GM19452 (cell line): ENCODE results near the gene LCN6.
"Not testable (repeated sequence)": the region's sequence is repeated elsewhere in the genome, so short reads cannot be mapped to it uniquely, and the experiment has no call there.

Experiments used
- ATAC-seq: cut with Tn5 transposase; IDR thresholded peaks from one replicate; pipeline ENCODE4 v1.9.1; 2021; ENCODE audit not compliant: unreplicated experiment

The LCN6 gene

DNA sequence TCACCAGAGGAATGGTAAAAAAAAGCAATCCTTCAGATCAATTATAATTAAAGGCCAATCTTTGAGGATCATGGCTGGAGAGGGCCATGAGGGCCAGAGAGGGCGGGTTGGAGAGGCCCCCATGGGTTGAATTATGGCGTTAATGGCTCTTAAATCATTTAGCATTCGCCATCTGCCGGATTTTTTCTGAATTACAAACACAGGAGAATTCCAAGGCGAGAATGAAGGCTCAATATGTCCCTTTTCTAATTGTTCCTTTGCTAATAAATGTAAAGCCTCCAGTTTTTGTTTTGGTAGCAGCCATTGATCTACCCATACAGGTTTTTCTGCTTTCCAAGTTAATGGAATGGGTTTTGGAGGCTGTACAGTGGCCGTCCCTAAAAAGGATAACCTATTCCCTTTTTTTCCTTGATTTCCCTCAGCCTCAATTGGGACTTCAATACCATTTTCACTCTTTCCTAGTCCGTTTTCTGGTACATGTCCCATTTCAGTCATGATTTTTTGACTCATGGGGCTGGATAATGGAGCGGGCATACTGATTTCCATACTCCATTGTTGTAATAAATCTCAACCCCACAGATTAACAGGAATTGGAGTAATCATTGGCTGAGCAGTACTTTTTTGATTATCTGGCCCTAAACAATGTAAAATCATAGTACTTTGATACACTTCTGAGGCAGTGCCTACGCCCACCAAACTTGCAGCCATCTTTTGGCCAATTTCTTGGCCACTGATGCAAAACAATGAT lies 36.1 kb upstream of the LCN6 start:
- no peak for ATAC-seq

DNA sequence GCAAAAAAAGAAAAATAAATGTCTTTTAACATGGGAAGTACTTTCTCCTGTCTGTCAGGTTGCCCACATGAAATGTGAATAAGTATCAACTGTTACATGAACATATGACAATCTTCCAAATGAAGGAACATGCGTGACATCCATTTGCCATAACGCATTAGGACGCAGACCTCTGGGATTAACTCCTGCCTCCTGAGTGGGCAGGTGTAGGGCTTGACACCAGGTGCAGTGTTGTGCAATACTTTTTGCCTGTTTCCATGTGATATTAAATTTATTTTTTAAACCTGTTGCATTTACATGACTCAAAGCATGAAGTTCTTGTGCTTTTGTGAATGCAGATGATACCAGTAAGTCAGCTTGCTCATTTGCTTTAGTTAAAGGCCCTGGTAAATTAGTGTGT lies 34.1 kb upstream of the LCN6 start:
- no peak for ATAC-seq

DNA sequence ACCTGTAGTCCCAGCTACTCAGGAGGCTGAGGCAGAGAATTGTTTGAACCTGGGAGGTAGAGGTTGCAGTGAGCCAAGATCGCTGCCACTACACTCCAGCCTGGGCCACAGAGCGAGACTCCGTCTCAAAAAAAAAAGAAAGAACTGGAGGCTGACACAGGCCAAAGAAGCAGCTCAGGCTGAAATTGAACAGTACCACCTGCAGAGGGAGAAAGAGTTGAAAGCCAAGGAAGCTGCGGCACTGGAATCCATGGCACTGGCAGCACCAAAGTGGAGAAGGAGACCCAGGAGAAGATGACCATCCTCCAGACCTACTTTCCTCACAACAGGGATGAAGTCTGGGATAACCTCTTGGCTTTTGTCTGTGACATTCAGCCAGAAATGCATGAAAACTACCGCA lies 31.5 kb upstream of the LCN6 start:
- ATAC-seq: no peak

DNA sequence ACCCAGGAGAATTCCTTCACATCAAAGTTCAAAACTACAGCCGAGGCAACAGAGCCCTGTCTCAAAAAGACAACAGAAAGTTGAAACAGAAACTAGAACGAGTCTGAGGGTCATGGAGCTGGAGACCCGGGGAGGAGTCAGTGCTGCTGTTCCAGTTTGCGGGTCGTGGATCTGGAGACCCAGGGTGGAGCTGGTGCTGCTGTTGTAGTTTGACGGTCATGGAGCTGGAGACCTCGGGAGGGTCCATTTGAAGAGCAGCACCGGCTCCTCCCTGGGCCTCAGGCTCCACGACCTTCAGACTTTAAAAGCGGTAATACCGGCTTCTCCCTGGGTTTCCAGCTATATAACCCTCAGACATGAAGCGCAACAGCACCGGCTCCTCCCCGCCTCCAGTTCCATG lies 29.0 kb upstream of the LCN6 start:
- no peak for ATAC-seq

DNA sequence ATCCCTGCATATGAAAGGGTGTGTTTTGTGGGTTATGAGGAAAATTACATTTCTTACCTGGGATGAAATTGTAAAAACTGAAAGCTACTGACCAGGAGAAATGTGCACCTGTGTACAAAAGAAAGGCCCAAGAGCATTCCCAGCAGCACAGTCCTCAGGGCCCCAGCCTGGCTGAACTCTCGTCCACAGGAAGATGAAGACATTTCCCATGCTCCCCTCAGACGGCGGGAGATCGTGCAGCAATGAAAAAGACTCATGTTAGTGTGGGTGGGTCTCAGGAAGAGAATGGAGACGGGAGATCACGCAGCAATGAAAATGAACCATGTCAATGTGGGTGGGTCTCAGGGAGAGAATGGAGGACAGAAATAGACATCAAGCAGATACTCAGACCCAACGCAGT lies 28.6 kb upstream of the LCN6 start:
- ATAC-seq: no peak

DNA sequence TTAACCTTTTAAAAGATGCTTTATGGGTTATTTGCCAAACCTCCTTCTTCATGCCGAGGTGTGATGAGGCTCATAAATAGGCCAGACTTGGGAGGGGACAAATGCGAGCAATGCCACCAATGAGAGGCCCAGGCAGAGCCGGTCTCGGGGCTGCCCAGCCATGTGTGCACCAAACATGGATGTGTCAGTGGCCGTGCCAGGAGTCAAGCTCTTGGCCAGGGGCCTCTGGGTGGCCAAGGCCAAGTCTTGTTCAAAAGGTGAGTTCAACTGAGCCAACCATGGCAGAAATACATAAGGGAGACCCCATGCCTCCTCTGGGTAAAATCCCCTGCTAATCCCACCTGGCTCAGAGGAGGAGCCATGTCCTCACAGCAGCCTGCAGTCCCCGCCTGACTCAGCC lies 26.9 kb upstream of the LCN6 start:
- no peak for ATAC-seq

DNA sequence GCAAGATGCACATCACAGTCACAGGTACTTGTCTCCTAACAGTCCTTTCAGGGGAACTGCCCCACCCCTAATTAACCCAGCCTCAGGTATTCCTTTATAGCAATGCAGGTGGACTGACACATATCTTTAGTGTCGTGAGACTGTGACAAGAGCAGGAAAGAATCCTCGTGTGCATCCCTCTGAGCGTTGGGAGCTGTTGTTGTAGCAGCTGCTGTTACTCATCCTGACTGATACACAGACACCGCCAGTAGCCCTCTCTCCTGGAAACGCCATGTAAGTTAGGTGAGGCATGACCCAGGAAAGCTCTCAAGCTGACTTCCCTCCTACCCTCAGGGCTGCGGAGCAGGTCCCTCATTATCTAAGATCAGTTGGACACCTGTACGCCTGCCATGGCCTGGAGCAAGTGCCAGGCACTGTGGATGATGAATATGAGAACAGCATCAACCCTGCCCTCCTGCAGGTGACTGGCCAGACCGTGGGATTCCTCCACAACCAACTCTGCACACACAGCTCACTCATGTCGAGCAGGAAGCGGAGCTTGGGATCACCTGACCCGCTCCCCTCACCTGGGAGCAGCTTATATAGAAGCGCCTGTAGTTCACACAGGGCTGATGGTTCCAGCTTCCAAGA lies 26.2 kb upstream of the LCN6 start:
- ATAC-seq: no peak

DNA sequence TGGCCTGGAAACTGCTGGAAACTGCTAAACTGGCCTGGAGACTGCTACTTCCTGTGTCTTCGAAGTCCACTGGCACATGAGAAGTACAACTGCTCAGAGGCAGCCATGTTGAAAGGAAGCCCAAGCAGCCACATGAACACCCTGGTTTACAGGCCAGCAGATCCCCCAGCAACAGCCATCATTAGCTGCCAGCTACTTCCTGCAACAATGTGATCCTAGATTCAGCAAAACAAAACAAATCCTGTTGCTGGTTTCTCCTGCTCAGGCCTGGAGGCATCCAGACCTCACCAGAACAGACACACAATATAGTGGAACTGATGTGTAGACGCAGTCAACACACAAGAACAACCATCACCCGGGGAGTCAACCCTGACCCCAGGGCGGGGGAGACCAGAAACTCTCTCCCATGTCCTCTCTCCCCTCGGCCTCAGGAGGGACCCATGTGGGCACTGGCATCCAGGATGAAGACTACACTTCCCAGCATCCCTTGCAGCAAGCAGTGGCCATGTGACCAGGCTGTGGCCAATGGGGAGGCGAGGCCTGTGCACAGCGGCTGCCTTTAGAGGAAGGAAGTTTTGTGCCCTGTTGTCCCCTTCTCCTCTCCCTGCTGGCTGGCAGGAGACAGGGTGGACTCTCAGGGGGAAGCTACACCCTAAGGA lies 25.2 kb upstream of the LCN6 start:
- ATAC-seq: no peak

DNA sequence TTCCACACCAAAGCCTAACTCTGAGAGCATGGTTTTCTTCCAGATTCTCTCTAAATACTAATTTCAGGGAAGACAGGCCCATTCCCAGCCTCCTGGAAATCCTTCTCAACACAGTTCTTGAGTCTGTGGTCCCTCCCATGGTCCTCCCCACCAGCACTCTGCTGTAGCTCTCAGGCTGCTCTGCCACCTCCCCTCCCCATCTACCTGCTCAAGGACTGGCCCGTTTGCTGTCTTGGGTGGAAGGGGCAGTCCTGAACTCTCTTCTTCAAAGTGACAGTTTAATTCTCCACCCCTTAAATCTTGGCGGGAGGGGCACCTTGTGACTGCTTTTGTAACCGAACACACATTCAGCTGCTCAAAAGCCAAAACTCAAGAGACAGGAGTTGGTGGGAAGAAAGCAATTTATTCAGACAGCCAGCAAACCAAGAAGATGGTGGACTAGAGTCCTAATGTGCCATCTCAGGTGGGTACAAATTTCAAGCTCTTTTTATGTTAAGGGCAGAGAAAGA lies 23.6 kb upstream of the LCN6 start:
- ATAC-seq: no peak

DNA sequence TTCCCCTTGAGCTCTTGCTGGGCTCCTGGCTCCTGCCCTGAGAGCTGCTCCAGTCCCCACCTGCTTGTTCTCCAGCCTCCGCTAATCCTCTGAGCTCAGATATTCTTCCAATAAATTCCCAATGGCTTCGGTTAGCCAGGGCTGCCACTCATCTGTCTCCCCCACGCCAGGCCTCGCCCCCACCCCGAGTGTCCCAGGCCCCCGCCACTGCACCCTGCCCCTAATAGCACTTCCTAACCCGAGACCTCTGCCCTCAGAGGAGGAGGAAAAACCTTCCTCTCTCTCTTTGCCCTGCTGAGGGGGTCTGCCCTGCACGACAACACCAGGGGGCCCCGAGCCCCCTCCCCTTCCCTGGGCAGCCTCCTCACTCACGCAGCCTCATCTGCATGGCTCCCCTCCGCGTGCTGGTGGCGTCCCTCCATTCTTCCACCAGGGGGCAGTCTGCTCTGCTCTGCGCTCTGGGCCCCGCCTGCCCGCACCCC lies 21.4 kb upstream of the LCN6 start:
- no peak for ATAC-seq

DNA sequence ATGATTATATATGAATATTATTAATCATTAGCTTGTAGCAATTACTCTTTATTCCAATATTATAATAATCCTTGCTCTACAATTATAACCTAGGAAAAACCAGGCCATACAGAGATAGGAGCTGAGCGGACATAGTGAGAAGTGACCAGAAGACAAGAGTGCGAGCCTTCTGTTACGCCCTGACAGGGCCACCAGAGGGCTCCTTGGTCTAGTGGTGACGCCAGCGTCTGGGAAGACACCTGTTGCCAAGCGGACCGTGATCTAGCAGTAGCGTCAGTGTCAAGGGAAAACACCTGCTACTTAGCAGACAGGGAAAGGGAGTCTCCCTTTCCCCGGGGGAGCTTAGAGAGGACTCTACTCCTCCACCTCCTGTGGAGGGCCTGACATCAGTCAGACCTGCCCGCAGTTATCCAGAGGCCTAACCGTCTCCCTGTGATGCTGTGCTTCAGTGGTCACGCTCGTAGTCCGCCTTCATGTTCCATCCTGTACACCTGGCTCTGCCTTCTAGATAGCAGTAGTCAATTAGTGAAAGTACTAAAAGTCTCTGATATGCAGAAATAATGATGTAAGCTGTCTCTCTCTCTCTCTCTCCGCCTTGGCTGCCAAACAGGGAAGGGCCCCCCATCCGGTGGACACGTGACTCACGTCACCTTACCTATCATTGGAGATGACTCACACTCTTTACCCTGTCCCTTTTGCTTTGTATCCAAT lies 18.2 kb upstream of the LCN6 start:
- not testable (repeated sequence) for ATAC-seq

DNA sequence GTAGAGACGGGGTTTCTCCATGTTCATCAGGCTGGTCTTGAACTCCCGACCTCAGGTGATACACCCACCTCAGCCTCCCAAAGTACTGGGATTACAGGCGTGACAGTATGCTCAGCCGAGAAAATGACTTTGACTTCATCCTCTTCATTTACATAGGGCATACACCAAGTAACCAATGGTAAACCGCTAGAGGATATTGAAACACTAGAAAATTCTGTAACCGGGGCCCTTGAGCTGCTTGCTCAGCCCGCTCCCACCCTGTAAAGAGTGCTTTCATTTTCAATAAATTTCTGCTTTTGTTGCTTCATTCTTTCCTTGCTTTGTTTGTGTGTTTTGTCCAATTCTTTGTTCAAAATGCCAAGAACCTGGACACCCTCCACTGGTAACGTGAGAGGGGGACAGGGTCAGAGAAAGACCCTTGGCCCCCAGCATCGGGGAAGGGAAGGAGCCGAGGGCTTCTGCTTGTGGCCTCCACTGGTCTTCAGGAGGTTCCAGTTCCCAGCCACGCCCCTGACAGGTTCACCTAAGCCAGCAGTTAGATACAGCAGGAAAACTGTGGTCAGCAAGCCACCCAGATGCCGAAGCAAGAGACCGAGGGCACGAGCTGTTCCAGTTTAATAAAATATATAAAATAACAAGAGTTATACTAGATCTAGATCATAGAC lies 17.6 kb upstream of the LCN6 start:
- peak; percentile 57 for ATAC-seq

DNA sequence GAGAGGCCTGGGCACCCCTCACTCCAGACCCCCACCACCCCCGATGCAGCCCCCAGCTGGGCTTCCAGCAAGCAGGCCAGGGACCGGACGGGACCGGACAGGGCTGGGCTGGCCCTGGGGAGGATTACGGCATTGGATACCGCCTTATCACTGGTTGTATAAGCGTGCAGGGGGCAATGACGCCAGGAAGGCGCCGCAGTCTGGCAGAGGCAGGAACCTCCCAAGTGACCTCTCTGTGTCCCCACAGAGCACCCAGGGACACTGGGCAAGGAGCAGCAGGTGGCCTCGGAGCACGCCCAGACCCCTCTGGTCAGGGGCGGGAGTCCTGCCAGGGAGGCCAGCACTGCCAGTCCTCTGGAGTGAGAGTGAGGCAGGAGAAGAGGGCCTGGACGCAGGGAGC lies 16.7 kb upstream of the LCN6 start:
- no peak for ATAC-seq

DNA sequence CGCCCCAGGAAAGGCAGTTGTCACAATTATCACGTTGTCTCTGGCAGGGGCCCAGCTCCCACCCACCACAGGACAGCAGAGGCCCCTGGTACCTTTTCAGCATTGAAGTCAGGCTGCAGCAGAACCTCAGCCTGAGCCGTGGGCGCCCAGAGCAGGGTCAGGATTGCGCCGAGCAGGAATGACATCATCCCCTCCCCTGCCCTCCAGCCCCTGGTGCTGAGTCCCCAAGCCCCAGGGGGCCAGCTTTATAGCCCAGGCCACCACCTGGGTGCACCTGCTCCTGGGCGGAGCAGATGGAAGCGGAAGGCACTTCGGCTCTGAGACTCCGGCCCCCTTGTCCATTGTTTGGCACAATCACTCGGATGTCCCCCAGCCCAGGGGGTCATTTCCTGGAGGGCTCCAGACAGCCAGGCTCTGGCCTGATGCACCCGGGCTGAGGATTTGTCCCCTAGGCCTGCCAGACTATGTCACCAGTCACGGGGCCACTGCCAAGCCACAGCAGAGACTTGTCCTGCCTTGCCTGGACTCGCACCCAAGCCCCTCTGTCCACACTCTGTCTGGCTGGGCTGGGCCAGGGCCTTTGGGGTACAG lies 16.1 kb upstream of the LCN6 start, which contains the start of gene LCN15:
Gene LCN15, minus strand, starts transcription at position 218 of the 591 bp plus-strand sequence. Its CDS starts 30 bp downstream, at position 188.
- ATAC-seq: no peak

DNA sequence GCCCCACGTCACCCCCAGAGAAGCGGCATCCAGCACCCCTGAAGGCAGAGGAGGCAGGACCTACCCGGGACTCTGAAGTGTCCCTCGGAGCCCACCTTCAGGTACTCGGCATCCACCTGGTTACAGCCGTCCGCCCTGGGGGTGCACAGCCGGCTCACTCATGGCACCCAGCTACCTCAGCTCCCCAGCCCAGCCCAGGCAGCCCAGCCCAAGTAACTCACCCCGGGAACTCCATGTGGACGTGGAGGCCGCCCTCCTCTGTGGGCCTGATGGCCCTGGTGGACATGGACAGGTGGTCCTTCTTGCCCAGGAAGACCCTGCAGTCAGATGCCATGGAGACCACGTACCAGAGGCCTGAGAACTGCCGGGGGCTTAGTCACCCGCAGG lies 15.3 kb upstream of the LCN6 start:
- no peak for ATAC-seq

DNA sequence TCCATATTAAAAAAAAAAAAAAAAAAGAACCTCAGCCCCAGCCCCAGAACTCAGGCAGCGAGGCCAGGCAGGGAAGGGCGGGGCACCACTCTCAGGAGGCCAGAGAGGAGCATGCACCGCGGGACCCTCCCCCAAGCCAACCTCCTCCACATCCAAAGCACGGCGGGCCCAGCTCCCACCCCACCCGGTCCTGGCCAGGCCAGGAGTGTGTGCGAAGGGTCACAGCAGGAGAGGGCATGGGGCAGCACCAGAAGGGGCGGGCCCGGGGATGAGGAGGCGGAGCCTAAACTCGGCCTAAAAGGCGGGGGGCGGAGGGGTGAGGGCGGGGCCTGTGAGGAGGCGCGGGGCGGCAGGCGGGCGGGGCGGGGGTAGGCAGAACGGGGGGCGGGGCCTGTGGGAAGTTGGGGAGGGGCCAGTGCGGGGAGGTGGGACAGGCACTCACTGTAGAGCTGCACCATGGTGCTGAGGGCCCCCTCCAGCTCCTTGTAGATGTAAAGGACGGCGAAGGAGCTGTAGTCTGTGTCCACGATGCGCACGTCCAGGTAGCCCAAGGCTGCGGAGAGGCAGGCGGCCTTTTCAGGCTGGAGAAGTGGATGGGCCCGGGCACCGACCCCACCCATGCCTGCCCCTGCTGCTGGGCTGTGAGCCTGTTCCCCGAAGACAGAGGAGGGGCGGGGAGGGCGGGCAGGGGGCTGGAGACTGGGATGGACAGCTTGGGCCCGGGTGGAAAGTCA lies 14.8 kb upstream of the LCN6 start:
- ATAC-seq: no peak

DNA sequence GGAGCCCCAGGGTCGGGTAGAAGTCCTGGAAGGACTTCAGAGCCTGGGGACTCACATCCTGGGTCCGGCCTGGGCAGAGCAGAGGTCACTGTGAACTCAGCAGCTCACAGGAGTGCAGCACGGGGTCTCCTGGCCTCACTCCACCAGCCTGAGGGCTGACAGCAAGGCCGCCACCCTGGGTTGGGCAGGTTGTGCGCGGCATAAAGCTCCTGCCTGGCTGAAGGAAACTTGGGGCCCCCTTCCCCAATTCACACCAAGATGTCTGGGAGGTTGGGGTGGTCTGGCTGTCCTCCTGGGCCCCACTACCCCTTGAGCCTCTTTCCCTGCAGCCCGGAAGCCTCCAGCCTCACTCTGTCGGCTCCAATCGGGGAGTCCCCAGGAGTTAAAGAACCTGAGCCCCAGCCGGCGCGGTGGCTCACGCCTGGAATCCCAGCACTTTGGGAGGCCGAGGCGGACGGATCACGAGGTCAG lies 13.9 kb upstream of the LCN6 start:
- ATAC-seq: no peak

DNA sequence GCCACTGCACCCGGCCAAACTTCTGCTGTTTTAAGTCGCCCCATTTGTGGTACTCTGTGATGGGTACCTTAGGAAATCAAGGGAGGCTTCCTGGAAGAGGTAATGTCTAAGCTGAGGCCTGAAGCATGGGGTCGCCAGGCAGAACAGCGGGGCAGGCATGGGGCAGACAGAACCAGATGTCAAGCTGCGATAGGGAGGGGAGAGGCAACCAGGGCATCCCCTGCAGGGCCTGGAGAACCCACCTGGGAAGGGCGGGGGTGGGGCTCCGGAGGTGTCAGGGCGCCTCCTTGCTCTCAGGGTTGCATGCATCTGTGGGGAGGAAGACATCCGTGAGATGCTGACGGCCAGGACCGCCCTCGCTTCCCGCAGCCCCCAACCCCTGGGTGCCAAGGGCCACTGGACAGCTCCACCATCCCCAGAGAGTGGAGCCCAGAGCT lies 13.2 kb upstream of the LCN6 start:
- no peak for ATAC-seq

DNA sequence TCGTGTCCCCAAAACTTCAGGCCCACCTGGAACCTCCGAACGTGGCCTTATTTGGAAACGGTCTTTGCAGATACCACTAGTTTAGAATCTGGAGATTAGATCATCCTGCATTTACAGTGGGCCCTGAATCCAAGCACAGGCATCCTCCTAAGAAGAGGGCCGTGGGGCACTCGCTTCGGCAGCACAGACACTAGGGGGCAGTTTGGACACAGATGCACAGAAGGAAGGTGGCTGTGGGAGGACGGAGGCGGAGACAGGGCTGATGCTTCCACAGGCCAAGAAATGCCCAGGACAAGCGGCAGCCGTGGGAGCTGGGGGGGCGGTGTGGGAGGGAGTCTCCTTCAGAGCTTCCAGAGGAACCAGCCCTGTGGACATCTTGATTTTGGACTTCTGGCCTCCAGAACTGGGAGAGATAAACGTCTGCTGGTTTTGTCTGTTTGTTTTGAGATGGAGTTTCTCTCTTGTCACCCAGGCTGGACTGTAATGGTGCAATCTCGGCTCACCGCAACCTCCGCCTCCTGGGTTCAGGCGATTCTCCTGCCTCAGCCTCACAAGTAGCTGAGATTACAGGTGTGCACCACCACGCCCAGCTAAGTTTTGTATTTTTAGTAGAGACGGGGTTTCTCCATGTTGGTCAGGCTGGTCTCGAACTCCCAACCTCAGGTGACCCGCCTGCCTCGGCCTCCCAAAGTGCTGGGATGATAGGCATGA lies 12.7 kb upstream of the LCN6 start:
- not testable (repeated sequence) for ATAC-seq
